BLaER1 (cell line): ENCODE data around the gene ZSCAN10.

Experiments used
- H3K27ac ChIP-seq: shearing (Covaris generic); formaldehyde crosslinking; 2 replicates; pipeline ENCODE4 v1.8.1; 2022
- H3K27me3 ChIP-seq: shearing (Covaris generic); formaldehyde crosslinking; 2 replicates; pipeline ENCODE4 v1.8.1; 2022
- H3K36me3 ChIP-seq: shearing (Covaris generic); formaldehyde crosslinking; 2 replicates; pipeline ENCODE4 v1.8.1; 2022
- H3K4me1 ChIP-seq: shearing (Covaris generic); formaldehyde crosslinking; 2 replicates; pipeline ENCODE4 v1.8.1; 2022
- H3K4me2 ChIP-seq: shearing (Covaris generic); formaldehyde crosslinking; 2 replicates; pipeline ENCODE4 v1.8.1; 2022
- H3K4me3 ChIP-seq: shearing (Covaris generic); formaldehyde crosslinking; 2 replicates; pipeline ENCODE4 v1.8.1; 2022
- H3K9ac ChIP-seq: shearing (Covaris generic); formaldehyde crosslinking; 2 replicates; pipeline ENCODE4 v1.8.1; 2022
- H3K9me3 ChIP-seq: shearing (Covaris generic); formaldehyde crosslinking; 2 replicates; pipeline ENCODE4 v1.8.1; 2022
- H4K20me1 ChIP-seq: shearing (Covaris generic); formaldehyde crosslinking; 2 replicates; pipeline ENCODE4 v1.8.1; 2022
- Cebpa-rat ChIP-seq: shearing (Covaris generic); IDR thresholded peaks from 2 replicates; pipeline ENCODE4 v1.8.1; 2022

The ZSCAN10 gene

DNA sequence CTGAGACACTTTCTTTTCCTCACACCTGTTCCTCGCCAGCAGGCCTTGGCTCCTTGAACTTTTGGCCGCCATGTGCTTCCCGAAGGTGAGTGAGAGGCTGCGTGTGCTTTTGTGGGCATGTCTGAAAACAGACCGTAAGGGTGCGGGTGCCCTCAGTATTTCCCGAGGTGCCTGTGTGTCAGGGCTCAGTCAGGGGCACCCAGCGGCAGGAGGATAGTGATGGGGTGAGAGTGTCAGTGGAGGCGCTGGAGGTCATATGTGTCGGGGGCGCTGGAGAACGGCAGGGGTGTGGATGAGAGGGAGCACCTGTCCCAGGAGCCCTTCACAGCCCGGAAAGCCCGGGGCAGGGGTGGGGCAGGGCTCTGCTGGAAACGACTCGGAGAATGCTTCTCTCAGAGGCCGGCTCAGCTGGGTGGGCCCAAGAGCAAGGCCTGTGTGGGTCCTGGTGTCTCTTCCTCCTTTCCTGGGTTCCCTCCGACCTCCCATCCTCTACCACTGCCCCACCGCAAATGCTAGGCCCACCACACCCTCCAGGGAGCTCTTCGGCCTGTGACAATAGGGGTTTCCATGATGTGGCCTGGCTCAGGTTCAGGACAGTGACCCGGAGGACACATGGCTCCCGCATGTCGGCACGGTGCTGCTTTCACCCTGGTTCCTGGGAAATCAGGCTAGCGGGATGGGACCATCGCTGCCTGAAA lies 33.2 kb downstream of the ZSCAN10 start:
- no peaks in the 10 kb centered on the region for H3K27me3 ChIP-seq
- TF ChIP-seq Cebpa-rat = no peak
- no peak overlapping the region for H3K4me3 ChIP-seq
- no peak overlapping the region for H3K9ac ChIP-seq
- H3K27ac ChIP-seq = peak overlapping the region; percentile 2; the same call in 1 of the 2 replicates
- no peaks in the 10 kb centered on the region for H4K20me1 ChIP-seq
- no peaks in the 10 kb centered on the region for H3K9me3 ChIP-seq
- H3K4me1 ChIP-seq = peaks cover 30% of the 10 kb centered on the region
- H3K36me3 ChIP-seq = no peaks in the 10 kb centered on the region
- no peak overlapping the region for H3K4me2 ChIP-seq

DNA sequence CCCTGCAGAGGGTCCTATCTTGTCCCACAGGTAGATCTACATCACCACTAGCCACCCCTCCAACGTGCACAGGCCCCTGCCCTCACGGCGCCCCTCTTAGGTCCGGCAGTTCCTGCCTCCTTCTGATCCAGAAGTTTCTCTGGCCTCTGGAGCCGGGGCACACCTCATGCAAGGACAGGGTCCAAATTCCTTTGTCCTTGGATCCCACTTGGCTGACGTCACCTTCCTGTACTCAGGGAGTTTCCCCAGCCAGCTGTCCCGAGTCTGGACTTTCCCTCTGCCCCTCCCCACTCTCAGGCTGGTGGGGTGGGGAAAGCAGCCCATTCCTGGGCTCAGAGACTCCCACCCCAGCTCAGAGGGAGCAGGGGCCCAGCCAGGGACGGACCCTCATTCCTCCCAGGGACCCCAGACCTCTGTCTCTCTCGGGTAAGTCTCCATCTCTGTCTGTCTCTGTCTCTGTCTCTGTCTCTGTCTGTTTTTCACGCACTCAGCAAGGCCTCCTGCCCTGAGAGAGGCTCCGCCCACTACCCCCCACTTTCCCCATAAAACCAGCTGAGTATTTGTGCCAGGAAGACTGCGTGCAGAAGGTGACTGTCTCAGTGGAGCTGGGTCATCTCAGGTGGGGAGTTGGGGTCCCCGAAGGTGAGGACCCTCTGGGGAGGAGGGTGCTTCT lies 33.9 kb downstream of the ZSCAN10 start, which contains the start of gene IL32:
Gene IL32 (plus strand): TSS at position 572 of the 673 bp plus-strand sequence. CDS start 172 bp downstream, outside the sequence.
- TF ChIP-seq Cebpa-rat = no peak
- Histone ChIP-seq H3K27ac (peak within 1 kb of the TSS; percentile 2; the same call in 1 of the 2 replicates), H3K4me3 (no peak within 1 kb of the TSS), H3K36me3 (no peaks in the 10 kb centered on the region), H3K9ac (no peak within 1 kb of the TSS), H4K20me1 (no peaks in the 10 kb centered on the region), H3K9me3 (no peaks in the 10 kb centered on the region), H3K4me2 (no peak within 1 kb of the TSS), H3K4me1 (peaks cover 27% of the 10 kb centered on the region), H3K27me3 (no peaks in the 10 kb centered on the region)

DNA sequence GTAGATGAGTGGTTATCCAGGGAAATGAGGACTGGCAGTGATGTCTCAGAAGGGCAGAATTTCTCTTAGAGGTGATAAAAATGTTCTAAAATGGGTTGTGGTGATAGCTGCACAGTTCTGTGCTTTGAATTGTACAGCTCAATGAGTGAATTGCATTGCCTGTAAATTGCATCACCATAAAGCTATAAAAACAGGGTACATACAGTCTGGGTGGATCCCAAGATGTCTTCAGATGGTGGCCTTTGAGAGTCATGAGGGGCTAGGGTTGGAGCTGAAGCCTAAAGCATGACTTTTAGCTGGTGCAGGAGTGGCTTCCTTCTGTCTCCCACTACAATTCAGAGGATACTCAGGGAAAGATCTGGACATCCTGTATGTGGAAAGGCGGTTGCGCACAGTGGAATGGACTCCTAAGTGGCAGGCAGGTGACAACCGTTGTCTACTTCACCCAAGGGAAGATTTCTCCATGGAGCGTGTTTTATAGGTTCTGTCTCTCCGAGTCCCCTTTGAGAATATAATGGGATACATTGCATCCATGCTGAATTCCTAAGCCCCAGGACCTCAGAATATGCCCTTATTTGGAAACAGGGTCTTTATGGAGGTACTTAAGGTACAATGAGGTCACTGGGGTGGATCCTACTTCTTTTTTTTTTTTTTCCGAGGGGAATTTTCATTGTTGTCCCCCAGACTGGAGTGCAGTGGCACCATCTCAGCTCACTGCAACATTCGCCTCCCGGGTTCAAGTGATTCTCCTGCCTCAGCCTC lies 35.3 kb downstream of the ZSCAN10 start:
- no peak overlapping the region for H3K27ac ChIP-seq
- H3K9ac ChIP-seq = no peak overlapping the region
- H3K4me3 ChIP-seq = no peak overlapping the region
- H3K4me1 ChIP-seq = peaks cover 35% of the 10 kb centered on the region
- no peaks in the 10 kb centered on the region for H4K20me1 ChIP-seq
- no peak for TF ChIP-seq Cebpa-rat
- no peaks in the 10 kb centered on the region for H3K27me3 ChIP-seq
- no peak overlapping the region for H3K4me2 ChIP-seq
- H3K9me3 ChIP-seq = no peaks in the 10 kb centered on the region
- H3K36me3 ChIP-seq = no peaks in the 10 kb centered on the region

DNA sequence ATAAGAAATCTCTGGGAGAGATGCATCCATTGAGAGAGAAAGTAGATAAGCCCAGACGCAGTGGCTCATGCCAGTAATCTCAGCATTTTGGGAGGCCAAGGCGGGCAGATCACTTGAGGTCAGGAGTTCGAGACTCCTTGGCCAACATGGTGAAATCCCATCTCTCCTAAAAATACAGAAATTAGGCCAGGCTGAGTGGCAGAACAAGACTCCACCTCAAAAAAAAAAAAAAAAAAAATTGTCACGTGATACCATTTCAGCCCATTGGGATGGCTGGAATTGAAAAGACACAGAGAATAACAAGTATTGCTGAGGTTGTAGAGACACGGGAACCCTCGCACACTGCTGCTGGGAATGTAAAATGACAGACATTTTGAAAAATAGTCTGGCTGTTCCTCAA lies 36.5 kb downstream of the ZSCAN10 start:
- Histone ChIP-seq H4K20me1 (peaks cover 9% of the 10 kb centered on the region; the same call in 1 of the 2 replicates), H3K36me3 (no peaks in the 10 kb centered on the region), H3K27me3 (no peaks in the 10 kb centered on the region), H3K4me1 (peaks cover 35% of the 10 kb centered on the region), H3K4me3 (no peak overlapping the region), H3K27ac (no peak overlapping the region), H3K9me3 (no peaks in the 10 kb centered on the region), H3K4me2 (no peak overlapping the region), H3K9ac (no peak overlapping the region)
- TF ChIP-seq Cebpa-rat = no peak

DNA sequence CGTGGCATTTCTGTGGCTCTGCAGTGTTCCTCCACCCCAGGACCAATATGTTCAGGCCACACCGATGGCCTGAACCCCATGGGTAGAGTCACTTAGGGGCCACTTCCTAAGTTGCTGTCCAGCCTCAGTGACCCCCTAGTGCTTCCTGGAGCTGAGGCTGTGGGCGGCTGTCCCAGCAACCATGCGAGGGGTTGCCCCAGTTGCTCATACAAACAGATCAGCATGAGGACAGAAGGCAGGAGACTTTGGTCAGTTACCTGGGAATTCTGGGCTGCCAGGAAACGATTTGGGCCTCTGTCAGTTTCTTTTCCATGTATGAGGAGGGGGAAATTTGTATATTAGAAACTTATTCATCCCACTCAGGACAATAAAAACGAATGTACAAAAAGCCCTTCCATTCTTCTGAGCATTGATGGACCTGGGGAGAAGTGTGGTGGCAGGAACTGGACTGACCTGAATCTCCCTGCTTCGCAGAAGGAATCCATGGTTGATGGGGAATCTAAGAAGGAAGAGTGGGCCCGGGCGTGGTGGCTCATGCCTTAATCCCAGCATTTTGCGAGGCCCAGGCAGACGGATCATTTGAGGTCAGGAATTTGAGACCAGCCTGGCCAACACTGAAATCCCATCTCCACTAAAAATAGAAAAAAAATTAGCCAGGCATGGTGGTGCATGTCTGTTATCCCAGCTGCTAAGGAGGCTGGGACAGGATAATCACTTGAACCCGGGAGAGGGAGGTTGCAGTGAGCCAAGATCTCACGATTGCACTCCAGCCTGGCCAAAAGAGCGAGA lies 38.6 kb downstream of the ZSCAN10 start:
- no peak overlapping the region for H3K9ac ChIP-seq
- no peaks in the 10 kb centered on the region for H3K9me3 ChIP-seq
- H3K36me3 ChIP-seq = peaks cover 3% of the 10 kb centered on the region; the same call in 1 of the 2 replicates
- H4K20me1 ChIP-seq = peaks cover 19% of the 10 kb centered on the region; the same call in 1 of the 2 replicates
- no peaks in the 10 kb centered on the region for H3K27me3 ChIP-seq
- TF ChIP-seq Cebpa-rat = no peak
- peaks cover 49% of the 10 kb centered on the region for H3K4me1 ChIP-seq
- no peak overlapping the region for H3K4me3 ChIP-seq
- no peak overlapping the region for H3K27ac ChIP-seq
- H3K4me2 ChIP-seq = peak overlapping the region; percentile 99; the same call in 1 of the 2 replicates

DNA sequence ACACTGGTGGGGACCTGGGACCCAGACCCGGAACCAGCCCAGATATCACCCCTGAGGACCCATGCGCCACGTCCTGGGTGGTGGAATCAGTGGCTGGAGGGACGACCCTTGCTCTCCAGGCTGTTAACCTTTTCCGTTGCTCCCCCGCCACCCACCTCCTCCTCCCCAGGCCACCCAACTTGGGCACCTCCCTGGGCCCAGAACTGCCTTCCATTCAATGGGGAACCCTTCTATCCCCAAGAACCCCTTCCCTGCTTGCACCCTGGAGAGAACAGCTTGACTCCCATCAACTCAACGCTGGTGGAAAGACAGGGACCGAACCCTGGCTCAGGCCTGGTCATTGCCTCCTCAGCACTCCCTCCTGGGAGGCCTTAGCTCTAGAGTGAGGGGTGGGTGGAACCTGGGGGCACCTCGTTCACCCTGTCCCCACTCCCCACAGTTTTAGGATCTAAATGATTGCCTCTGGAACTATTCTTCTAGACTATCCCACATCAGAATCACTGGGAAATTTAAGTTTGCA lies 39.3 kb downstream of the ZSCAN10 start:
- Histone ChIP-seq H3K4me3 (peak overlapping the region; percentile 87), H4K20me1 (peaks cover 20% of the 10 kb centered on the region; the same call in 1 of the 2 replicates), H3K36me3 (peaks cover 3% of the 10 kb centered on the region; the same call in 1 of the 2 replicates), H3K9me3 (no peaks in the 10 kb centered on the region), H3K4me2 (peak overlapping the region; percentile 99), H3K4me1 (peaks cover 49% of the 10 kb centered on the region), H3K27ac (peak overlapping the region; percentile 94), H3K9ac (peak overlapping the region; percentile 94), H3K27me3 (no peaks in the 10 kb centered on the region)
- no peak for TF ChIP-seq Cebpa-rat

DNA sequence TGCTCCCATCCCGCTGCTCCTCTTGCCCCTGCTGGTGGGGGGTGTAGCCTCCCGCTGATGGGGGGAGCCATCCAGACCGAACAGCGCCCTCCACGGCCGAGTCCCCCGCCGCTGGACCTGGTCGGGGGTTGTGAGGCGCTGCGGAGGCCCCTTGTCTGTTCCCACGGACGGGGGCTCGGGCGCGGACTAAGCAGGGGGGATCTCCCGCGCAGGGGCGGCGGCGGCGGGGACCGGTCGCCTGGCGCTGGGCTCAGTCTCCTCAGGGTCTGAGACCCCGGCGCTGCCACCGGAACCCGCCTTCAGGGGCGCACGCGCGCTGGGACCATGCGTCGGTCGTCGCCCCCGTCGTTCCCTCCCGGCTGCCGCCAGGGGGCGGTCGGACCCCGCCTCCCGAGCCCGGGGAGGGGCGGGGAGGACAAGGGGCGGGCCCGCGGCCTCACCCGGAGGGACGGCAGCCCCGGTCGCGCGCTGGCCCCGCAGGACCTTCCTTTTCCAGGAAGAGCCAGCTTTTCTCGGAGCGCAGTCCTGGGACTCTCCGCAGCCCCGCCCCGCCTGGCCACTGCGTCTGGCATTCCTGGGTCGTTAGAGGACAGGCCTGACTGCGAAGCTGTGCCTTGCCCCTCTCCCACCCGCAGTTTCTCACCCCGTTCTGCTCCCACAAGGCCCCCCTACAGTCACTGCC lies 39.9 kb downstream of the ZSCAN10 start:
- Histone ChIP-seq H3K4me3 (peak overlapping the region; percentile 87), H3K9ac (peak overlapping the region; percentile 94), H3K36me3 (peaks cover 4% of the 10 kb centered on the region; the same call in 1 of the 2 replicates), H4K20me1 (peaks cover 26% of the 10 kb centered on the region; the same call in 1 of the 2 replicates), H3K9me3 (no peaks in the 10 kb centered on the region), H3K27me3 (no peaks in the 10 kb centered on the region), H3K27ac (peak overlapping the region; percentile 94), H3K4me1 (peaks cover 54% of the 10 kb centered on the region), H3K4me2 (peak overlapping the region; percentile 99)
- no peak for TF ChIP-seq Cebpa-rat

DNA sequence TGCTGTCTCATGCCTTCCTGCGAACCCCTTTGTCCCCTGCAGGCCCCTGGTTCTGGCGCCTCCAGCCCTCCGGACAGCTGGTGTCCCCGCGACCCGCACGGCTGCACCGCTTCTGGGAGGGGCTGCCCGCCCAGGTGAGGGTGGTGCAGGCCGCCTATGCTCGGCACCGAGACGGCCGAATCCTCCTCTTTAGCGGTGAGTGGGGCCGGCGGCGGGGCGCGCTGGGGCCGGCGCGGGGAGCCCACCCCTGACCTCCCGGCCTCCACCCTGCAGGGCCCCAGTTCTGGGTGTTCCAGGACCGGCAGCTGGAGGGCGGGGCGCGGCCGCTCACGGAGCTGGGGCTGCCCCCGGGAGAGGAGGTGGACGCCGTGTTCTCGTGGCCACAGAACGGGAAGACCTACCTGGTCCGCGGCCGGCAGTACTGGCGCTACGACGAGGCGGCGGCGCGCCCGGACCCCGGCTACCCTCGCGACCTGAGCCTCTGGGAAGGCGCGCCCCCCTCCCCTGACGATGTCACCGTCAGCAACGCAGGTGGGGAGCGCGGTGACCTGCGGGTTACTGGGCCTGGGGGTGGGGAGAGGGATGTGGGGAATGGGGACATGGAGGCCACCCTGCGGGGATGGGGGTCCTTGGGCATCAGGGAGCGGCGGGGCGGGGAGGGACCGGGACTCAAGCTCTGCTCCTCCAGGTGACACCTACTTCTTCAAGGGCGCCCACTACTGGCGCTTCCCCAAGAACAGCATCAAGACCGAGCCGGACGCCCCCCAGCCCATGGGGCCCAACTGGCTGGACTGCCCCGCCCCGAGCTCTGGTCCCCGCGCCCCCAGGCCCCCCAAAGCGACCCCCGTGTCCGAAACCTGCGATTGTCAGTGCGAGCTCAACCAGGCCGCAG lies 40.7 kb downstream of the ZSCAN10 start:
- peak overlapping the region; percentile 94 for H3K27ac ChIP-seq

More for the DNA sequence above, 40.7 kb downstream of the ZSCAN10 start:
- H3K27me3 ChIP-seq = no peaks in the 10 kb centered on the region
- H3K4me2 ChIP-seq = peak overlapping the region; percentile 99
- H3K4me3 ChIP-seq = peak overlapping the region; percentile 87
- TF ChIP-seq Cebpa-rat = no peak
- peaks cover 29% of the 10 kb centered on the region; the same call in 1 of the 2 replicates for H4K20me1 ChIP-seq
- H3K9me3 ChIP-seq = no peaks in the 10 kb centered on the region
- peaks cover 9% of the 10 kb centered on the region for H3K36me3 ChIP-seq
- H3K9ac ChIP-seq = peak overlapping the region; percentile 94
- H3K4me1 ChIP-seq = peaks cover 62% of the 10 kb centered on the region
